ENCODE results near the gene ADGRA3. TPM values are rescaled to one million over a fixed set of nuclear protein-coding genes. Genes with fewer than 3 reads are reported as not detected.

Gene ADGRA3
- polyA plus RNA-seq, 1 donor from 2014 or later: 40.5 TPM

GRCh38 chr4:22434895-22435294, 81.0 kb downstream of the ADGRA3 start:
- Histone ChIP-seq H3K9me3 (ENCODE audit: low read length) (no peaks in the 10 kb centered on the region), H3K36me3 (ENCODE audit: insufficient read depth, low read length) (no peaks in the 10 kb centered on the region), H3K9me2 (ENCODE audit: insufficient read depth, low read length) (no peaks in the 10 kb centered on the region), H3K27ac (ENCODE audit: low read length) (no peak overlapping the region), H3K27me3 (ENCODE audit: insufficient read depth, low read depth, low read length) (no peaks in the 10 kb centered on the region), H2AFZ (ENCODE audit: low read depth, low read length) (no peak overlapping the region), H3K9ac (ENCODE audit: low read length) (no peak overlapping the region), H3F3A (ENCODE audit: insufficient read depth, low read length, poor library complexity, severe bottlenecking) (no peaks in the 10 kb centered on the region), H3K79me2 (replicated peaks; ENCODE audit: insufficient read depth, low read length) (no peaks in the 10 kb centered on the region), H3K4me3 (ENCODE audit: low read length) (no peak overlapping the region), H3K4me2 (ENCODE audit: low read length) (no peak overlapping the region), H4K20me1 (ENCODE audit: insufficient read depth) (no peaks in the 10 kb centered on the region)
- no peak for TF ChIP-seq POLR2AphosphoS5 (IDR thresholded peaks at IDR 0.05)
- no peak for TF ChIP-seq REST (IDR thresholded peaks at IDR 0.05; ENCODE audit: borderline replicate concordance)
- TF ChIP-seq, protein P1, sequence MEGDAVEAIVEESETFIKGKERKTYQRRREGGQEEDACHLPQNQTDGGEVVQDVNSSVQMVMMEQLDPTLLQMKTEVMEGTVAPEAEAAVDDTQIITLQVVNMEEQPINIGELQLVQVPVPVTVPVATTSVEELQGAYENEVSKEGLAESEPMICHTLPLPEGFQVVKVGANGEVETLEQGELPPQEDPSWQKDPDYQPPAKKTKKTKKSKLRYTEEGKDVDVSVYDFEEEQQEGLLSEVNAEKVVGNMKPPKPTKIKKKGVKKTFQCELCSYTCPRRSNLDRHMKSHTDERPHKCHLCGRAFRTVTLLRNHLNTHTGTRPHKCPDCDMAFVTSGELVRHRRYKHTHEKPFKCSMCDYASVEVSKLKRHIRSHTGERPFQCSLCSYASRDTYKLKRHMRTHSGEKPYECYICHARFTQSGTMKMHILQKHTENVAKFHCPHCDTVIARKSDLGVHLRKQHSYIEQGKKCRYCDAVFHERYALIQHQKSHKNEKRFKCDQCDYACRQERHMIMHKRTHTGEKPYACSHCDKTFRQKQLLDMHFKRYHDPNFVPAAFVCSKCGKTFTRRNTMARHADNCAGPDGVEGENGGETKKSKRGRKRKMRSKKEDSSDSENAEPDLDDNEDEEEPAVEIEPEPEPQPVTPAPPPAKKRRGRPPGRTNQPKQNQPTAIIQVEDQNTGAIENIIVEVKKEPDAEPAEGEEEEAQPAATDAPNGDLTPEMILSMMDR (IDR thresholded peaks at IDR 0.05; ENCODE audit: poor library complexity, severe bottlenecking): peak; percentile 49
- TF ChIP-seq SMC3 (conservative IDR thresholded peaks at IDR 0.05; ENCODE audit: poor library complexity): peak; percentile 44
- TF ChIP-seq RAD21 (conservative IDR thresholded peaks at IDR 0.05): peak; percentile 30

- no peaks in the 10 kb centered on the region for H3K9me3 ChIP-seq (ENCODE audit: low read length)
- H3K36me3 ChIP-seq (ENCODE audit: insufficient read depth, low read length): peaks cover 5% of the 10 kb centered on the region
- H3K79me2 ChIP-seq (replicated peaks; ENCODE audit: insufficient read depth, low read length): no peaks in the 10 kb centered on the region
- H3K4me3 ChIP-seq (ENCODE audit: low read length): no peak overlapping the region
- H4K20me1 ChIP-seq (ENCODE audit: insufficient read depth): no peaks in the 10 kb centered on the region
- no peak for TF ChIP-seq POLR2AphosphoS5 (IDR thresholded peaks at IDR 0.05)
- no peak for TF ChIP-seq TAF1 (IDR thresholded peaks at IDR 0.05; ENCODE audit: low read depth)
- no peak for TF ChIP-seq EZH2 (IDR thresholded peaks at IDR 0.05; ENCODE audit: borderline replicate concordance, insufficient read depth, low read length, poor library complexity, severe bottlenecking)
- TF ChIP-seq EP300 (conservative IDR thresholded peaks at IDR 0.05; ENCODE audit: poor library complexity, severe bottlenecking): no peak
- TF ChIP-seq, protein P1 (IDR thresholded peaks at IDR 0.05; ENCODE audit: poor library complexity, severe bottlenecking): no peak
- TF ChIP-seq MXI1 (conservative IDR thresholded peaks at IDR 0.05; ENCODE audit: poor library complexity, severe bottlenecking): no peak
- no peak for TF ChIP-seq RAD21 (conservative IDR thresholded peaks at IDR 0.05)
- TF ChIP-seq SMC3 (conservative IDR thresholded peaks at IDR 0.05; ENCODE audit: poor library complexity): no peak
- no peak for TF ChIP-seq REST (IDR thresholded peaks at IDR 0.05; ENCODE audit: borderline replicate concordance)
- no peak overlapping the region for H2AFZ ChIP-seq (ENCODE audit: low read depth, low read length)
- H3F3A ChIP-seq (ENCODE audit: insufficient read depth, low read length, poor library complexity, severe bottlenecking): no peaks in the 10 kb centered on the region
- no peak overlapping the region for H3K4me2 ChIP-seq (ENCODE audit: low read length)
- H3K9ac ChIP-seq (ENCODE audit: low read length): no peak overlapping the region
- H3K27ac ChIP-seq (ENCODE audit: low read length): no peak overlapping the region
- no peaks in the 10 kb centered on the region for H3K27me3 ChIP-seq (ENCODE audit: insufficient read depth, low read depth, low read length)
- no peaks in the 10 kb centered on the region for H3K9me2 ChIP-seq (ENCODE audit: insufficient read depth, low read length)
Observed at GRCh38 chr4:22430626-22431025, 85.2 kb downstream of the ADGRA3 start.
